Smooth muscle cell (in vitro differentiated cells): ENCODE measurements around the gene TRAF1. TPM values are rescaled to one million over a fixed set of nuclear protein-coding genes. Genes with fewer than 3 reads are reported as not detected.

Experiments
- DNase-seq: peaks from one replicate; lab custom pipeline; 2025; ENCODE audit not compliant: unreplicated experiment; lab: John Stamatoyannopoulos, UW
- H2AFZ ChIP-seq: fragments of 200-600 bp; sonication (generic); 2 replicates; pipeline ENCODE4 v1.6.0; 2016; ENCODE audit warnings: antibody characterized with exemption, low read depth, mild to moderate bottlenecking
- H3F3A ChIP-seq: fragments of 200-600 bp; sonication (generic); 2 replicates; pipeline ENCODE4 v1.6.0; 2017; ENCODE audit warnings: antibody characterized with exemption, low read depth
- H3K27ac ChIP-seq: fragments of 200-600 bp; sonication (generic); 2 replicates; pipeline ENCODE4 v1.5.1; 2016; ENCODE audit warnings: low read depth, mild to moderate bottlenecking
- H3K27me3 ChIP-seq: fragments of 200-600 bp; sonication (generic); 2 replicates; pipeline ENCODE4 v1.6.1; 2016; ENCODE audit warnings: low read depth, mild to moderate bottlenecking
- H3K36me3 ChIP-seq: fragments of 200-600 bp; sonication (generic); 2 replicates; pipeline ENCODE4 v1.5.1; 2016; ENCODE audit warnings: low read depth
- H3K4me1 ChIP-seq: fragments of 200-600 bp; sonication (generic); 2 replicates; pipeline ENCODE4 v1.5.1; 2016; ENCODE audit warnings: low read depth
- H3K4me2 ChIP-seq: fragments of 200-600 bp; sonication (generic); 2 replicates; pipeline ENCODE4 v1.6.0; 2016; ENCODE audit warnings: mild to moderate bottlenecking
- H3K4me3 ChIP-seq: fragments of 200-600 bp; sonication (generic); 2 replicates; pipeline ENCODE4 v1.5.1; 2016; ENCODE audit warnings: mild to moderate bottlenecking
- H3K79me2 ChIP-seq: fragments of 200-600 bp; sonication (generic); 2 replicates; pipeline ENCODE4 v1.6.0; 2016; ENCODE audit warnings: low read depth, mild to moderate bottlenecking
- H3K9ac ChIP-seq: fragments of 200-600 bp; sonication (generic); 2 replicates; pipeline ENCODE4 v1.6.0; 2016; ENCODE audit warnings: low read depth
- H3K9me3 ChIP-seq: fragments of 200-600 bp; sonication (generic); replicated peaks from 2 replicates; pipeline ENCODE4 v1.5.1; 2016; ENCODE audit warnings: low read depth
- H4K20me1 ChIP-seq: fragments of 200-600 bp; sonication (generic); 2 replicates; pipeline ENCODE4 v1.6.0; 2016; ENCODE audit warnings: low read depth
- CTCF ChIP-seq: fragments of 200-600 bp; sonication (generic); IDR thresholded peaks from 2 replicates; pipeline ENCODE4 v1.5.1; 2017; ENCODE audit warnings: borderline replicate concordance, mild to moderate bottlenecking, antibody characterized with exemption; ENCODE audit not compliant: insufficient read depth, poor library complexity, severe bottlenecking
- WGBS: methylation state at CpG from one replicate; pipeline ENCODE4 v1.1.7; 2016; ENCODE audit warnings: low lambda C conversion rate; 5-methylcytosine and 5-hydroxymethylcytosine counted together
- polyA plus RNA-seq: library from polyadenylated mRNA; unstranded; fragments of >200 nt; fragmentation: Nextera tagmentation; extraction: Ambion mirVana; gene quantifications from 2 replicates; pipeline ENCODE4 v1.2.1, GENCODE V29; 2016
- total RNA-seq: library from RNA; depleted of rRNA; stranded (reverse); fragments of >200 nt; gene quantifications from 2 replicates; pipeline ENCODE4 v1.2.3, GENCODE V29; 2014

The TRAF1 gene
- total and polyA plus RNA-seq, 2 experiments from 2014 or later: 2.9 to 5.4 TPM

- Histone ChIP-seq H3K36me3 (no peaks in the 10 kb centered on the region), H3K4me2 (peak overlapping the region; percentile 20), H3K9ac (peak overlapping the region; percentile 25), H3K79me2 (no peaks in the 10 kb centered on the region), H3K4me3 (no peak overlapping the region), H3K27me3 (no peaks in the 10 kb centered on the region), H3K27ac (peak overlapping the region; percentile 84), H3K4me1 (peaks cover 16% of the 10 kb centered on the region), H3K9me3 (no peaks in the 10 kb centered on the region), H3F3A (peaks cover 28% of the 10 kb centered on the region), H4K20me1 (no peaks in the 10 kb centered on the region), H2AFZ (peak overlapping the region; percentile 52)
- WGBS: 65% methylated on average over 4 of the region's 4 CpGs
- no peak for TF ChIP-seq CTCF
- DNase-seq: no peak
Observed at GRCh38 chr9:120931231-120932085, 4.9 kb upstream of the TRAF1 start.

GRCh38 chr9:120929229-120929791 is 2.7 kb upstream of the TRAF1 start:
- DNase-seq: no peak
- no peaks in the 10 kb centered on the region for H3K36me3 ChIP-seq
- H3K9ac ChIP-seq: peak overlapping the region; percentile 66
- peak overlapping the region; percentile 77 for H2AFZ ChIP-seq
- H3K9me3 ChIP-seq: no peaks in the 10 kb centered on the region
- H3K4me1 ChIP-seq: peaks cover 20% of the 10 kb centered on the region
- peaks cover 36% of the 10 kb centered on the region for H3F3A ChIP-seq
- H3K27me3 ChIP-seq: no peaks in the 10 kb centered on the region
- no peak for TF ChIP-seq CTCF
- H3K4me2 ChIP-seq: peak overlapping the region; percentile 92
- WGBS: 41% methylated on average over 26 of the region's 26 CpGs
- no peaks in the 10 kb centered on the region for H3K79me2 ChIP-seq
- no peaks in the 10 kb centered on the region for H4K20me1 ChIP-seq
- peak overlapping the region; percentile 60 for H3K4me3 ChIP-seq
- peak overlapping the region; percentile 64 for H3K27ac ChIP-seq

- no peak for TF ChIP-seq CTCF
- Histone ChIP-seq H3K9ac (peak overlapping the region; percentile 66), H3K36me3 (no peaks in the 10 kb centered on the region), H4K20me1 (no peaks in the 10 kb centered on the region), H3K79me2 (no peaks in the 10 kb centered on the region), H3K4me1 (peaks cover 20% of the 10 kb centered on the region), H3F3A (peaks cover 36% of the 10 kb centered on the region), H3K4me2 (peak overlapping the region; percentile 92), H3K4me3 (peak overlapping the region; percentile 60), H2AFZ (peak overlapping the region; percentile 77), H3K9me3 (no peaks in the 10 kb centered on the region), H3K27me3 (no peaks in the 10 kb centered on the region), H3K27ac (peak overlapping the region; percentile 64)
- no peak for DNase-seq
- WGBS: 7% methylated on average over 46 of the region's 73 CpGs
Observed at GRCh38 chr9:120928483-120929228, 2.1 kb upstream of the TRAF1 start.
